ENCODE results near the gene WDR5.
A peak's percentile ranks its signal among the peaks of the same experiment; 100 is the strongest.
"Not testable (repeated sequence)": the region's sequence is repeated elsewhere in the genome, so short reads cannot be mapped to it uniquely, and the experiment has no call there.

Gene WDR5

DNA sequence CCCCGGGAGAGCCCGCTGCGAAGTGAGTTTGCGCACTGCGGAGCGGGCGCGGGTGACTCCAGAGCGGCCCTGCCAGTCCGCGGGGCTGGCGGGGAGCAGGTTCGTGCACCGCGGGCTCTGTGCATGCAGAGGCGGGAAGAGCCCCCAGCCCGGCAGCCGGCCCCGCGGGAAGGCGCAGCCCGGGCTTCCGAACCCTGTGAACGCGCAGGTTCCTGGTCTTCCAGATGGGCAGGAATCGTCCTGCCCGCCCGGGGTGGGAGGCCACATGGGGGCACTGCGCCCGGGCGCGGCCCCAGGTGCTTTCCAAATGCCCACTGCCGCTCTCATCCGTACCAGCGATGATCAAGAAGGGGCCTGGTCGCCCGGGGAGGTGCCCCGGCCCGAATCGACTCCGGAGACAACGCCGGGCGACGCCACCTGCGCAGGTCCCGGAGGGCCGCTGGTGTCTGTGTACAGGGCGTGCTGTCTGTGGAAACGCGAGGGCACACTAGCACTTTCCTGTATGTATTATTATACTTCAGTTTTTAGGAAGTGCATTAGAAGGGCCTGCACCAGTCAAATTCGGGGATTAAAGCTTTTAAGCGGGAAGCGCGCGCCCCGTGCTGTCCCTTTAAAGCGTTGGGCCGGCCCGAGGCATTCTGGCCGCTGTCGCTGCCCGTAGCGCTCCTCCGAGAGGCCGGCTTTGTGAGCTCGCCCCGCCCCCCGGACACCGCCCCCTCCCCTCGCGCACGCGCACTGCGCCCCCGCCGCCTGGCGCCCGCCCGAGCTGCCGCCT lies at the start of gene WDR5:
Gene WDR5 (plus strand): TSS at position 740 of the 775 bp plus-strand sequence. CDS start 3,796 bp downstream, outside the sequence.
- Histone ChIP-seq H3K27me3 (ENCODE audit: control insufficient read depth, insufficient read depth, low read length) (no peaks in the 10 kb centered on the region), H3K27ac (ENCODE audit: low read length) (no peak within 1 kb of the TSS), H3K36me3 (ENCODE audit: control insufficient read depth, insufficient read depth, low read length) (peaks cover 4% of the 10 kb centered on the region; the same call in 1 of the 2 replicates), H3K4me3 (ENCODE audit: low read length) (peak within 1 kb of the TSS; percentile 88), H3K9me3 (ENCODE audit: control insufficient read depth, insufficient read depth, low read length) (no peaks in the 10 kb centered on the region), H3K4me1 (ENCODE audit: control insufficient read depth, insufficient read depth, low read length) (peaks cover 14% of the 10 kb centered on the region)
- peak; percentile 43 for DNase-seq (ENCODE audit: low read depth, low spot score)
- WGBS (ENCODE audit: insufficient coverage, insufficient read length): no CpG with 5 or more reads among the region's 81 CpGs

GRCh38 chr9:134088063-134088725 lies 47.7 kb upstream of the WDR5 start:
- DNase-seq (ENCODE audit: low read depth, low spot score): no peak
- no CpG with 5 or more reads among the region's 14 CpGs for WGBS (ENCODE audit: insufficient coverage, insufficient read length)
- Histone ChIP-seq H3K27me3 (ENCODE audit: control insufficient read depth, insufficient read depth, low read length) (no peaks in the 10 kb centered on the region), H3K9me3 (ENCODE audit: control insufficient read depth, insufficient read depth, low read length) (no peaks in the 10 kb centered on the region), H3K4me3 (ENCODE audit: low read length) (no peak overlapping the region), H3K27ac (ENCODE audit: low read length) (no peak overlapping the region), H3K36me3 (ENCODE audit: control insufficient read depth, insufficient read depth, low read length) (no peaks in the 10 kb centered on the region), H3K4me1 (ENCODE audit: control insufficient read depth, insufficient read depth, low read length) (no peaks in the 10 kb centered on the region)

- DNase-seq (ENCODE audit: low read depth, low spot score): no peak
- H3K27me3 ChIP-seq (ENCODE audit: control insufficient read depth, insufficient read depth, low read length): no peaks in the 10 kb centered on the region
- H3K9me3 ChIP-seq (ENCODE audit: control insufficient read depth, insufficient read depth, low read length): no peaks in the 10 kb centered on the region
- H3K36me3 ChIP-seq (ENCODE audit: control insufficient read depth, insufficient read depth, low read length): no peaks in the 10 kb centered on the region
- no CpG with 5 or more reads among the region's 4 CpGs for WGBS (ENCODE audit: insufficient coverage, insufficient read length)
- H3K4me1 ChIP-seq (ENCODE audit: control insufficient read depth, insufficient read depth, low read length): no peaks in the 10 kb centered on the region
- no peak overlapping the region for H3K27ac ChIP-seq (ENCODE audit: low read length)
- no peak overlapping the region for H3K4me3 ChIP-seq (ENCODE audit: low read length)
Measured at GRCh38 chr9:134089972-134090371, 45.9 kb upstream of the WDR5 start.

DNA sequence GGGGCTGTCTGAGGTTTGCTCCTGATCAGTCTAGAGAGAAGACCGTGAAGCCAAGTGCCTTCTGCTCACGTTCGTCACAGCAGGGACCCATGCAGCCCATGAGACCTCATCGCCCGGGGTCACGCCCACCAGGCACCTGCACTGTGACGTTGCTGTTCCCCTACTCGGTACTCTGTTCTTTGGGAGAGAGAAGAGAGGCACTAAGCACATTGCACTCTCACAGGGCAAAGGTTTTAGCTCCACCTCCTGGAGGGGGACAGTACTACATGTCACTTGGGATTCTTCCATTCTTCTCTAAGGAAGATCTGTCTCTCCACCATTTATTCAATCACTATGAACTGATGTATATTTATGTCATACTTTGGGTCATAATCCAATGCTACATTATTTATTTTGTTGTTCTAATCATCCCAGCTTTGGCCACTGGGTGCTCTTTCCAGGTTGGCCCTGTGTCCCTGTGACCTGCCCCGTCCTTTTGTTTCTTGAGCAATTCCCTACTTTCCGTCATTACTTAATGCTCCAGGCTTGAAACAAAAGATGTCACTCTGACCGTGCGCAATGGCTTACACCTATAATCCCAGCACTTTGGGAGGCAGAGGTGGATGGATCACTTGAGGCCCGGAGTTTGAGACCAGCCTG lies 36.6 kb upstream of the WDR5 start:
- Histone ChIP-seq H3K27ac (ENCODE audit: low read length) (no peak overlapping the region), H3K4me1 (ENCODE audit: control insufficient read depth, insufficient read depth, low read length) (no peaks in the 10 kb centered on the region), H3K27me3 (ENCODE audit: control insufficient read depth, insufficient read depth, low read length) (no peaks in the 10 kb centered on the region), H3K36me3 (ENCODE audit: control insufficient read depth, insufficient read depth, low read length) (no peaks in the 10 kb centered on the region), H3K9me3 (ENCODE audit: control insufficient read depth, insufficient read depth, low read length) (no peaks in the 10 kb centered on the region; the same call in 1 of the 2 replicates), H3K4me3 (ENCODE audit: low read length) (no peak overlapping the region)
- WGBS (ENCODE audit: insufficient coverage, insufficient read length): no CpG with 5 or more reads among the region's 13 CpGs
- DNase-seq (ENCODE audit: low read depth, low spot score): peak; percentile 48

DNA sequence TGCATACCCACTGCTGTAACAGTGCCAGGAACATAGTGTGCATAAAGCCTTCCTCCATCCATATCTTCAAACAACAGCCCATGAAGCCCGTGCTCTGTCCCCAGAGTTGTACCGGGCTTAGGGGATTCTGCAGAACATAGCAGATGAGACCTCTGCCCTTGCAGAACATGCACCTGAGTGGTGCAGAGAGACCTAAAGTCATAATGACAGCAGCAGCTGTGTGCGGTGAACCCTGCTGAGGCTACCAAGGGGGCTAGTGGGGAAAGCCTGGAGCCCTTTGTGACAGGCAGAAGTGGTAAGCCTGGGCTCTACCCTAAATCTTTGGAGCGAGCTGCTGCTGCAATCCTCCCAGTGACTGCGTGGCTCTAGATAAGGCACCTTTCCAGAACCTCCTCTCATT lies 35.8 kb upstream of the WDR5 start:
- H3K4me3 ChIP-seq (ENCODE audit: low read length): no peak overlapping the region
- no peaks in the 10 kb centered on the region for H3K4me1 ChIP-seq (ENCODE audit: control insufficient read depth, insufficient read depth, low read length)
- H3K9me3 ChIP-seq (ENCODE audit: control insufficient read depth, insufficient read depth, low read length): no peaks in the 10 kb centered on the region; the same call in 1 of the 2 replicates
- no peaks in the 10 kb centered on the region for H3K36me3 ChIP-seq (ENCODE audit: control insufficient read depth, insufficient read depth, low read length)
- H3K27ac ChIP-seq (ENCODE audit: low read length): no peak overlapping the region
- whole genome bisulfite sequencing (ENCODE audit: insufficient coverage, insufficient read length): no CpG with 5 or more reads among the region's 5 CpGs
- DNase-seq (ENCODE audit: low read depth, low spot score): no peak
- H3K27me3 ChIP-seq (ENCODE audit: control insufficient read depth, insufficient read depth, low read length): no peaks in the 10 kb centered on the region

GRCh38 chr9:134101133-134101532 lies 34.7 kb upstream of the WDR5 start:
- H3K36me3 ChIP-seq (ENCODE audit: control insufficient read depth, insufficient read depth, low read length); H3K27ac ChIP-seq (ENCODE audit: low read length); H3K4me1 ChIP-seq (ENCODE audit: control insufficient read depth, insufficient read depth, low read length); H3K9me3 ChIP-seq (ENCODE audit: control insufficient read depth, insufficient read depth, low read length); H3K4me3 ChIP-seq (ENCODE audit: low read length); DNase-seq (ENCODE audit: low read depth, low spot score); H3K27me3 ChIP-seq (ENCODE audit: control insufficient read depth, insufficient read depth, low read length): not testable (repeated sequence)
- 100% methylated on average over 1 of the region's 6 CpGs for WGBS (ENCODE audit: insufficient coverage, insufficient read length)

DNA sequence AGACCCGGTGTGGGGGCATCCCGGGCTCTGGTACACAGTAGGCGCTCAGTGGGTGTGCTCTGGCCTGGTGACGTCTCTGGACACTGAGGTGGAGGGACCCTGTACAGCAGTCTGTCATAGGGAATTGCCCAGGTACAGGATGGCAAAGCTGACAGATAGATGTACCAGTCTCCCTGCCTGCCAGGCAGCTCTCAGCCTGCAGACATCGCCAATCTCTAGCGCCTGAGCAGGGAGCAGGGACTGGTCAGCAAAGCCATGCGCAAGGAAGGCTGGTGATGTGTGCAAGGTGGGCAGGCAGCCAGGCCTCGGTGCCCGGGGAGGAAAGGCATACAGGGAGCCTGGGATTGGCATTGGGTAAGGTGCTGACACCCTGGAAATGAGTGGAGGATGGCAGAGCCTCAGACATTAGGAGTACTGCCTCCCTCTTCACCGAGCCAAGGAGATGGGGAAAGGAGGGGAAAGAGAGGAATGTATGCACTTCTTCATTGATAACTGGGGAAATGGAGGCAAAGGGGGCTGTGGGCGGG lies 34.2 kb upstream of the WDR5 start:
- DNase-seq (ENCODE audit: low read depth, low spot score): no peak
- Histone ChIP-seq H3K36me3 (ENCODE audit: control insufficient read depth, insufficient read depth, low read length) (no peaks in the 10 kb centered on the region), H3K4me1 (ENCODE audit: control insufficient read depth, insufficient read depth, low read length) (no peaks in the 10 kb centered on the region), H3K27ac (ENCODE audit: low read length) (no peak overlapping the region), H3K4me3 (ENCODE audit: low read length) (no peak overlapping the region), H3K9me3 (ENCODE audit: control insufficient read depth, insufficient read depth, low read length) (no peaks in the 10 kb centered on the region; the same call in 1 of the 2 replicates), H3K27me3 (ENCODE audit: control insufficient read depth, insufficient read depth, low read length) (no peaks in the 10 kb centered on the region)
- no CpG with 5 or more reads among the region's 11 CpGs for WGBS (ENCODE audit: insufficient coverage, insufficient read length)

DNA sequence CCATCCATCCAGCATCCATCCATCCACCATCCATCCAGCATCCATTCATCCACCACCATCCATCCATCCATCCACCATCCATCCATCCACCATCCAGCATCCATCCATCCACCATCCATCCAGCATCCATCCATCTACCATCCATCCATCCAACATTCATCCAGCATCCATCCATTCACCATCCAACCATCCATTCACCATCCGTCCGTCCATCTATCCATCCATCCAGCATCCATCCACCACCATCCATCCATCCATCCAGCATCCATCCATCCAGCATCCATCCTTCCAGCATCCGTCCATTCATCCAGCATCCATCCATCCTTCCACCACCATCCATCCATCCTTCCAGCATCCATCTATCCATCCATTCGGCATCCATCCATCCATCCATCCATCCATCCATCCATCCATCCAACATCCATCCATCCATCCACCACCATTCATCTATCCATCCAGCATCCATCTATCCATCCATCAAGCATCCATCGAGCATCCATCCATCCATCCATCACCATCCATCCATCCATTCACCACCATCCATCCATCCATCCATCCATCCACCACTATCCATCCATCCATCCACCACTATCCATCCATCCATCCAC lies 32.4 kb upstream of the WDR5 start:
- Histone ChIP-seq H3K36me3 (ENCODE audit: control insufficient read depth, insufficient read depth, low read length) (no peaks in the 10 kb centered on the region), H3K4me3 (ENCODE audit: low read length) (no peak overlapping the region), H3K27me3 (ENCODE audit: control insufficient read depth, insufficient read depth, low read length) (no peaks in the 10 kb centered on the region), H3K27ac (ENCODE audit: low read length) (no peak overlapping the region), H3K9me3 (ENCODE audit: control insufficient read depth, insufficient read depth, low read length) (no peaks in the 10 kb centered on the region; the same call in 1 of the 2 replicates), H3K4me1 (ENCODE audit: control insufficient read depth, insufficient read depth, low read length) (no peaks in the 10 kb centered on the region)
- WGBS (ENCODE audit: insufficient coverage, insufficient read length): 100% methylated on average over 2 of the region's 5 CpGs
- DNase-seq (ENCODE audit: low read depth, low spot score): no peak

GRCh38 chr9:134111064-134111463 lies 24.8 kb upstream of the WDR5 start:
- Histone ChIP-seq H3K4me1 (ENCODE audit: control insufficient read depth, insufficient read depth, low read length) (no peaks in the 10 kb centered on the region), H3K4me3 (ENCODE audit: low read length) (no peak overlapping the region), H3K27ac (ENCODE audit: low read length) (no peak overlapping the region), H3K9me3 (ENCODE audit: control insufficient read depth, insufficient read depth, low read length) (no peaks in the 10 kb centered on the region), H3K36me3 (ENCODE audit: control insufficient read depth, insufficient read depth, low read length) (no peaks in the 10 kb centered on the region), H3K27me3 (ENCODE audit: control insufficient read depth, insufficient read depth, low read length) (no peaks in the 10 kb centered on the region)
- DNase-seq (ENCODE audit: low read depth, low spot score): no peak
- no CpG with 5 or more reads among the region's 9 CpGs for WGBS (ENCODE audit: insufficient coverage, insufficient read length)

DNA sequence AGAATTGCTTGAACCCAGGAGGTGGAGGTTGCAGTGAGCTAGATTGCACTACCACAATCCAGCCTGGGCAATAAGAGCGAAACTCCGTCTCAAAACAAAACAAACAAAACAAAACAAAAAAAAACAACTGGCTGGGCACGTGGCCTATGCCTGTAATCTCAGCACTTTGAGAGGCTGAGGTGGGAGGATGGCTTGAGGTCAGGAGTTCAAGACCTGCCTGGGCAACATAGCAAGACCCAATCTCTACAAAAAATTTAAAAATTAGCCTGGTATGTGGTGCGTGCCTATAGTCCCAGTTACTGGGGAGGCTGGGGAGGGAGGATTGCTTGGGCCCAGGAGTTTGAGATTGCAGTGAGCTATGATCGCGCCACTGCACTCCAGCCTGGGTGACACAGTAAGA lies 23.3 kb upstream of the WDR5 start:
- Histone ChIP-seq H3K27me3 (ENCODE audit: control insufficient read depth, insufficient read depth, low read length) (no peaks in the 10 kb centered on the region), H3K27ac (ENCODE audit: low read length) (no peak overlapping the region), H3K36me3 (ENCODE audit: control insufficient read depth, insufficient read depth, low read length) (no peaks in the 10 kb centered on the region), H3K4me1 (ENCODE audit: control insufficient read depth, insufficient read depth, low read length) (no peaks in the 10 kb centered on the region), H3K9me3 (ENCODE audit: control insufficient read depth, insufficient read depth, low read length) (no peaks in the 10 kb centered on the region), H3K4me3 (ENCODE audit: low read length) (no peak overlapping the region)
- DNase-seq (ENCODE audit: low read depth, low spot score): no peak
- WGBS (ENCODE audit: insufficient coverage, insufficient read length): no CpG with 5 or more reads among the region's 6 CpGs

Measured in iPS DF 6.9 (cell line).